ENCODE measurements around the gene TWIST1.

DNA sequence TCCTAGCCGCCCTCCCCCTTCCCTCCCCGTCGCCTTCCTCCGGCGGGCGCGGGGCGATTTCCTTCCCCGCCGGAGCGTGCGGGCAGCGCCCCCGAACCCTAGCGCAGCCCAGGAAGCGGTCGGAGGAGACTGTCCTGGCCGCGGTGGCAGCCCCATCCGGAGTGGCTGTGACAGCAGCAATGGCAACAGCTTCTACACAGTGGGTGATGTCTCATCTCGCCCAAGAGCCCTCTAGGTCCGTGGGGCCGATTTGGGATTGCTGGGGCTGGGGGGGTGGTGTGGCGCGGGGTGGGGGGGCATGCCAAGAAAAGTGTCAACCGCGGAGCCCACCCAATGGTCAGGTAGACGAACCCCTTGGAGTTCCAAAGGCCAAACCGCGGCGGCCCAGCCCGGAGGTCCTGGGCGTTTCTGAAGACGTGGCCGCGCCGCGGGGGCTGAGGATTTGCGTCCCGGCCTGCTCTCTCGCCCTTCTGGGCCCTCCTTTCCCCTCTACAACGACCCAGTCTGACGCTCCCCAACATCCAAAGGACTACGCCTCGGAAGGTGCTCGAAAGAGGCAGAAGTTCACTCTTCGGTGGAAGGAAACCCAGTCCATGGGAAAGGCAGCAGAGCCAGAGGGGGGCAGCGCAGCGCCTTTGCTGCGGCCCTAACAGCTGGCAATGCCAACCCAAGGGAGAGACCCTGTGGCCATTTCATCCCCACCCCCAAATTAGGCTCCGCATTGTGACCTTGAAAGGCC, 603 bp upstream of the TWIST1 start:
- TF ChIP-seq CTCF (IDR thresholded peaks at IDR 0.05) (no peak), POLR2AphosphoS5 (IDR thresholded peaks at IDR 0.05) (no peak), POLR2A (IDR thresholded peaks at IDR 0.05) (no peak)
